ENCODE measurements around the gene AKAP6. TPM values are rescaled to one million over a fixed set of nuclear protein-coding genes. Genes with fewer than 3 reads are reported as not detected.

Gene AKAP6
- total RNA-seq, 1 experiment from 2014 or later, result 1.1 TPM

DNA sequence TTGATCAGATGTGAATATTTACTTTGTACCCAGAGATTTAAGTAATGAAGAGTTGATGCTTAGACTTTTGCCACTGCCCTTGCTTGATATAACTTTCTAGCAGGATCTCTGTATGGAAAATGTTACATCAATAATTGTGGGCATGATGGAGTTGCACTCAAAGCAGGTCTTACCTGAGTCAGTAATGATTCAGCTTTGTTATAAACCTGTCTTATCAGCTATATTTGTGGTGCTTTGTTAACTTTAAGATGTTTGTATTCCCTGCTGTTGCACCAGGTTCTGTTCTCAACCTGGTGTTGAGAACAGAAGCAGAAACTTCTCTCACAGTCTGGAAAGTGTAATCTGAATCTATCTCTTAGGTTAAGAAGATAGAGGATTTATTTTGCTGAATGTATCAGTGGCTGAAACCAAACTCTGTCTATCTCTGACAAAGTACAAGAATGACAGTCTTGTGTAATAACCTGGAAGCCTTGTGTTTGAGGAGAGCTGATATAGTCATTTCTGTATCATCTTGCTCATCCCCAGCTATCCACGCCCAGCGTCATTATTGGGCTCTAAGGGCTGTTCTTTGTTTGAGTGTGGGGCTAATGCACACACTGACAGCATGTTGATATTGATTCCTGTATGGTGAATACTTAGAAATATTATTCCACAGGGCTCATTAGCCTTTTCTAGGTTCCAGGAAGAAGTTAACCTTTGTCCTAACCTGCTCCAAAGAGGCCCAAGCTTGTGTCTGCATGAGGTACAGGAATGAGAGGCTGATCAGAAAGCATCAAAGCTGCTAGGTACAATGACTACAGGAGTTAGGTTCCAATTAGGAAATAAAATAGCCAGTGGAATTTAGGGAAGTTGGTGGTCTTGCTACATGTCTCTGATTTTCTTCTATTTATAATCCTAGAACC, 3.6 kb downstream of the AKAP6 start:
- H3K18ac ChIP-seq (ENCODE audit: insufficient read length, low read depth, low read length), result no peak overlapping the region
- no peaks in the 10 kb centered on the region for H3K4me1 ChIP-seq (ENCODE audit: insufficient read depth, low read length)
- no peaks in the 10 kb centered on the region for H3K27me3 Mint-ChIP-seq (ENCODE audit: low read depth)
- H3K4me2 ChIP-seq (ENCODE audit: insufficient read depth, insufficient read length, low read length), result no peak overlapping the region
- WGBS (ENCODE audit: extremely low coverage, insufficient read length, low lambda C conversion rate), result no CpG with 5 or more reads among the region's 2 CpGs
- no peak overlapping the region for H3K4ac ChIP-seq (ENCODE audit: low read depth, low read length)
- no peak overlapping the region for H2AK5ac ChIP-seq (ENCODE audit: insufficient read length, low read length)
- H3K36me3 Mint-ChIP-seq (ENCODE audit: insufficient read depth in 1 of 3, low read depth in 3 of 3), result no peaks in the 10 kb centered on the region
- no peak overlapping the region for H2BK120ac ChIP-seq (ENCODE audit: low read depth, low read length, poor library complexity, severe bottlenecking)
- H4K5ac ChIP-seq (ENCODE audit: insufficient read length, low read depth, low read length), result no peak overlapping the region
- DNase-seq, result no peak
- no peak overlapping the region for H2BK20ac ChIP-seq (ENCODE audit: low read depth, low read length, poor library complexity, severe bottlenecking)
- H2AFZ ChIP-seq (ENCODE audit: low read length), result no peak overlapping the region
- no peak overlapping the region for H2BK15ac ChIP-seq (ENCODE audit: low read depth, low read length)
- H3T11ph ChIP-seq (ENCODE audit: low read length), result no peak overlapping the region
- H3K27ac ChIP-seq (ENCODE audit: insufficient read length, low read depth, low read length), result no peak overlapping the region
- H3K79me2 ChIP-seq (ENCODE audit: insufficient read depth, low read length), result no peaks in the 10 kb centered on the region
- no peak overlapping the region for H4K91ac ChIP-seq (ENCODE audit: insufficient read length, low read depth, low read length)
- H3K23ac ChIP-seq (ENCODE audit: insufficient read length, low read depth, low read length), result no peak overlapping the region
- no peak overlapping the region for H3K14ac ChIP-seq (ENCODE audit: insufficient read depth, low read length)
- H3K56ac ChIP-seq (ENCODE audit: insufficient read length, low read depth, low read length), result no peak overlapping the region
- no peaks in the 10 kb centered on the region for H3K27me3 ChIP-seq (ENCODE audit: insufficient read depth, low read length)
- no peak overlapping the region for H3K9ac ChIP-seq (ENCODE audit: extremely low read depth, insufficient read length, low read length)
- H3K27ac Mint-ChIP-seq, result no peak overlapping the region
- no peaks in the 10 kb centered on the region for H4K20me1 ChIP-seq (ENCODE audit: control insufficient read depth, insufficient read depth, insufficient read length)
- peaks cover 13 to 25% of the 10 kb centered on the region in 2 experiments for H3K4me1 Mint-ChIP-seq
- H3K23me2 ChIP-seq (ENCODE audit: insufficient read length, low read depth, low read length, poor library complexity, severe bottlenecking), result no peaks in the 10 kb centered on the region
- H2BK12ac ChIP-seq (ENCODE audit: insufficient read length, low read depth, low read length), result no peak overlapping the region
- H3K9me3 Mint-ChIP-seq, result no peaks in the 10 kb centered on the region
- H3K79me1 ChIP-seq (ENCODE audit: insufficient read depth, low read depth, low read length, poor library complexity, severe bottlenecking), result no peaks in the 10 kb centered on the region
- no peaks in the 10 kb centered on the region for H3K9me3 ChIP-seq (ENCODE audit: control insufficient read depth, low read depth, low read length)
- no peak overlapping the region for H2BK5ac ChIP-seq (ENCODE audit: insufficient read length, low read length)
- TF ChIP-seq CTCF (conservative IDR thresholded peaks at IDR 0.05), result no peak
- no peak overlapping the region for H4K8ac ChIP-seq (replicated peaks; ENCODE audit: insufficient read length, low read depth, low read length)
- no peak overlapping the region for H3K4me3 Mint-ChIP-seq

All from H9 (cell line).